ENCODE results near the gene GON4L.
"Not testable (repeated sequence)": the region's sequence is repeated elsewhere in the genome, so short reads cannot be mapped to it uniquely, and the experiment has no call there.

GRCh38 chr1:155759017-155759416 is 98.0 kb downstream of the GON4L start:
- not testable (repeated sequence) for TF ChIP-seq PREB (CRISPR knock-in tag; IDR thresholded peaks at IDR 0.05; ENCODE audit: borderline replicate concordance); CTCF (IDR thresholded peaks at IDR 0.05); RORB (CRISPR knock-in tag; IDR thresholded peaks at IDR 0.05); ZBTB21 (CRISPR knock-in tag; IDR thresholded peaks at IDR 0.05; ENCODE audit: borderline replicate concordance); MAX (CRISPR knock-in tag; IDR thresholded peaks at IDR 0.05); NR1H2 (CRISPR knock-in tag; IDR thresholded peaks at IDR 0.05)
